Ishikawa (cell line): ENCODE data around the gene PTPRE.

Experiments used
- CEBPB ChIP-seq: IDR thresholded peaks from 2 replicates; pipeline ENCODE4 v1.6.1; 2012
- CREB1 ChIP-seq: IDR thresholded peaks from 2 replicates; pipeline ENCODE4 v1.6.1; 2012; ENCODE audit warnings: low read depth
- EGR1 ChIP-seq: IDR thresholded peaks from 2 replicates; pipeline ENCODE4 v1.6.1; 2012
- EP300 ChIP-seq: IDR thresholded peaks from 2 replicates; pipeline ENCODE4 v1.6.1; 2012; ENCODE audit warnings: borderline replicate concordance
- FOXM1 ChIP-seq: IDR thresholded peaks from 2 replicates; pipeline ENCODE4 v1.6.1; 2012; ENCODE audit warnings: low read depth, borderline replicate concordance
- MAX ChIP-seq: IDR thresholded peaks from 2 replicates; pipeline ENCODE4 v1.6.1; 2012
- NFIC ChIP-seq: IDR thresholded peaks from 2 replicates; pipeline ENCODE4 v1.6.1; 2012
- RAD21 ChIP-seq: IDR thresholded peaks from 2 replicates; pipeline ENCODE4 v1.6.1; 2012; ENCODE audit warnings: low read depth
- TAF1 ChIP-seq: IDR thresholded peaks from 2 replicates; pipeline ENCODE4 v1.6.1; 2012; ENCODE audit warnings: low read depth, mild to moderate bottlenecking
- TCF12 ChIP-seq: IDR thresholded peaks from 2 replicates; pipeline ENCODE4 v1.6.1; 2012; ENCODE audit warnings: low read depth
- TEAD4 ChIP-seq: IDR thresholded peaks from 2 replicates; pipeline ENCODE4 v1.6.1; 2012
- YY1 ChIP-seq: IDR thresholded peaks from 2 replicates; pipeline ENCODE4 v1.6.1; 2012; ENCODE audit warnings: low read depth
- ZBTB7A ChIP-seq: IDR thresholded peaks from 2 replicates; pipeline ENCODE4 v1.6.1; 2012; ENCODE audit warnings: low read depth
- TF ChIP-seq, protein P1 (sequence below): IDR thresholded peaks from 2 replicates; pipeline ENCODE4 v1.6.1; 2012; ENCODE audit warnings: low read depth, mild to moderate bottlenecking
- TF ChIP-seq, protein P2 (sequence below): IDR thresholded peaks from 2 replicates; pipeline ENCODE4 v1.6.1; 2012

The PTPRE gene

DNA sequence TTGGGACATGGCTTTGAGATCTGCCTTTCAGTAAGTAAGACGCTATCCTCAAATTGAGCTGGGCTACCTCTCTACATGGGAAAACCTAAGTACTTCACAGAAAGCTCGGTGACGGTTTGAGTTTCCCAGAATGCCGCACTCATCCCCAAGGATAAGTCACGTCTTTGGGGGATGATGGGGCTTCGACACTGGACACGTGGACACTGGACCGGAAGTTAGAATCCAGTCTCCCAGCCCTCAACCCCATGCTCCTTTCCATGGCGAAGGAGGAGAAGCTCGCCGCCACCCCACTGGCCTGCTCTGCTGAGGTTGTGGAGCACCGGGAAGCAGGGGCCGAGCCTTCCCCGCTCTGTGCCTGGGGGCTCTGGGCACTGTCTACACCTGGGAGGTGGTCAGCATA is 27.5 kb downstream of the PTPRE start:
- TF ChIP-seq CREB1 (no peak), EGR1 (no peak), TEAD4 (no peak), YY1 (no peak), NFIC (no peak), RAD21 (no peak)

- no peak for TF ChIP-seq FOXM1
- TF ChIP-seq CREB1 = no peak
- no peak for TF ChIP-seq MAX
- TF ChIP-seq, protein P1, sequence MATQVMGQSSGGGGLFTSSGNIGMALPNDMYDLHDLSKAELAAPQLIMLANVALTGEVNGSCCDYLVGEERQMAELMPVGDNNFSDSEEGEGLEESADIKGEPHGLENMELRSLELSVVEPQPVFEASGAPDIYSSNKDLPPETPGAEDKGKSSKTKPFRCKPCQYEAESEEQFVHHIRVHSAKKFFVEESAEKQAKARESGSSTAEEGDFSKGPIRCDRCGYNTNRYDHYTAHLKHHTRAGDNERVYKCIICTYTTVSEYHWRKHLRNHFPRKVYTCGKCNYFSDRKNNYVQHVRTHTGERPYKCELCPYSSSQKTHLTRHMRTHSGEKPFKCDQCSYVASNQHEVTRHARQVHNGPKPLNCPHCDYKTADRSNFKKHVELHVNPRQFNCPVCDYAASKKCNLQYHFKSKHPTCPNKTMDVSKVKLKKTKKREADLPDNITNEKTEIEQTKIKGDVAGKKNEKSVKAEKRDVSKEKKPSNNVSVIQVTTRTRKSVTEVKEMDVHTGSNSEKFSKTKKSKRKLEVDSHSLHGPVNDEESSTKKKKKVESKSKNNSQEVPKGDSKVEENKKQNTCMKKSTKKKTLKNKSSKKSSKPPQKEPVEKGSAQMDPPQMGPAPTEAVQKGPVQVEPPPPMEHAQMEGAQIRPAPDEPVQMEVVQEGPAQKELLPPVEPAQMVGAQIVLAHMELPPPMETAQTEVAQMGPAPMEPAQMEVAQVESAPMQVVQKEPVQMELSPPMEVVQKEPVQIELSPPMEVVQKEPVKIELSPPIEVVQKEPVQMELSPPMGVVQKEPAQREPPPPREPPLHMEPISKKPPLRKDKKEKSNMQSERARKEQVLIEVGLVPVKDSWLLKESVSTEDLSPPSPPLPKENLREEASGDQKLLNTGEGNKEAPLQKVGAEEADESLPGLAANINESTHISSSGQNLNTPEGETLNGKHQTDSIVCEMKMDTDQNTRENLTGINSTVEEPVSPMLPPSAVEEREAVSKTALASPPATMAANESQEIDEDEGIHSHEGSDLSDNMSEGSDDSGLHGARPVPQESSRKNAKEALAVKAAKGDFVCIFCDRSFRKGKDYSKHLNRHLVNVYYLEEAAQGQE = no peak
- no peak for TF ChIP-seq NFIC
Observed at GRCh38 chr10:127935071-127935561, 28.2 kb downstream of the PTPRE start.

- TF ChIP-seq, protein P1 = no peak
- TF ChIP-seq YY1 (no peak), MAX (no peak), NFIC (no peak), CREB1 (no peak), EP300 (no peak), TCF12 (no peak), TEAD4 (no peak), EGR1 (no peak), TAF1 (no peak), ZBTB7A (no peak), RAD21 (no peak), FOXM1 (no peak), CEBPB (no peak)
- TF ChIP-seq, protein P2, sequence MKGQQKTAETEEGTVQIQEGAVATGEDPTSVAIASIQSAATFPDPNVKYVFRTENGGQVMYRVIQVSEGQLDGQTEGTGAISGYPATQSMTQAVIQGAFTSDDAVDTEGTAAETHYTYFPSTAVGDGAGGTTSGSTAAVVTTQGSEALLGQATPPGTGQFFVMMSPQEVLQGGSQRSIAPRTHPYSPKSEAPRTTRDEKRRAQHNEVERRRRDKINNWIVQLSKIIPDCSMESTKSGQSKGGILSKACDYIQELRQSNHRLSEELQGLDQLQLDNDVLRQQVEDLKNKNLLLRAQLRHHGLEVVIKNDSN = no peak
Observed at GRCh38 chr10:127937069-127937468, 30.2 kb downstream of the PTPRE start.

DNA sequence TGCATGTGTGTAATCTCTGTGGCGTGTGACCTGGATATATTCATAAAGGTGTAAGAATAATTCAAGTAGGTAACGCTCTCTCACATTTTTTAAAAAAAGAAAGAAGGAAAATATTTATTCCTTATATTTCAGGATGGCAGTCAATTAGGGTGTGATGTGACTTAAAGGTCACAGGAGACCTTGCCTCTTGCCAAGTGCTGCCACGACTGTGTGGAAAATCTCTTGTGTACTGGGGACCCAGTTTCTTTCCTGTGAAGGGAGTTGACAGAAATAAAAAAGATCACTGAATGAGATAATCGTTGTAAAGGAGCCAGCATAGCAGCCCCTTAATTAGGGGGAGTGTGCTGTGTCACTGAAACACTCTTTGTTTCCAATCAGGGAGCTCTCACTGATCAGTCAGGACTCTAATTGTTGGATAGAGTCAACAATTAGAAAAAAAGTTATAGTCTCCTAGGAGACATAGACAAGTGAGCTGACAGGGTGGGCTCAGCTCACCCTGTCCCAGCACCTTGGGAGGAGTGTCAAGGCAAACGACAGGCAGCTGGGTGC is 31.1 kb downstream of the PTPRE start:
- TF ChIP-seq, protein P2 = no peak
- no peak for TF ChIP-seq EP300
- no peak for TF ChIP-seq EGR1
- TF ChIP-seq MAX = no peak
- no peak for TF ChIP-seq TCF12
- no peak for TF ChIP-seq RAD21
- TF ChIP-seq CREB1 = no peak
- TF ChIP-seq, protein P1 = no peak
- TF ChIP-seq ZBTB7A = no peak
- TF ChIP-seq CEBPB = no peak
- TF ChIP-seq TAF1 = no peak
- no peak for TF ChIP-seq YY1
- TF ChIP-seq TEAD4 = no peak
- TF ChIP-seq NFIC = no peak
- no peak for TF ChIP-seq FOXM1
